CD4-positive, CD25-positive, alpha-beta regulatory T cell (primary cell): ENCODE results near the gene GTPBP8. TPM values are rescaled to one million over a fixed set of nuclear protein-coding genes. Genes with fewer than 3 reads are reported as not detected.
A peak's percentile ranks its signal among the peaks of the same experiment; 100 is the strongest.

Experiments
- ATAC-seq, 2 donors: fragments of 150-1000 bp; cut with Tn5 transposase; one replicate each; pipeline ENCODE4 v1.10.0; 2021; ENCODE audit warnings: low read depth in 2 of 2, moderate number of reproducible peaks in 2 of 2, moderate library complexity in 1 of 2
- DNase-seq, 3 donors: peaks; one replicate each; pipeline versions ENCODE4 v3.0.0 to v3.0.0-alpha.2; 2012 to 2022; ENCODE audit warnings: mixed read lengths in 1 of 3
- H3K27ac ChIP-seq: one replicate; pipeline ENCODE4 v1.7.0; 2013; ENCODE audit warnings: mild to moderate bottlenecking, low read length; ENCODE audit not compliant: insufficient read depth, poor library complexity, severe bottlenecking
- H3K27me3 ChIP-seq: one replicate; pipeline ENCODE4 v1.7.0; 2013; ENCODE audit warnings: low read length; ENCODE audit not compliant: control insufficient read depth, insufficient read depth
- H3K36me3 ChIP-seq: one replicate; pipeline ENCODE4 v1.7.0; 2013; ENCODE audit warnings: mild to moderate bottlenecking, low read length, moderate library complexity; ENCODE audit not compliant: control insufficient read depth, insufficient read depth
- H3K4me1 ChIP-seq: 2 replicates; pipeline ENCODE4 v1.7.0; 2013; ENCODE audit warnings: mild to moderate bottlenecking, low read length; ENCODE audit not compliant: insufficient read depth, control insufficient read depth, poor library complexity, severe bottlenecking
- H3K4me3 ChIP-seq: one replicate; pipeline ENCODE4 v1.7.0; 2013; ENCODE audit warnings: low read depth, mild to moderate bottlenecking, low read length, moderate library complexity
- H3K9me3 ChIP-seq, 2 experiments: 1 replicate in 1 of 2; 2 replicates in 1 of 2; pipeline ENCODE4 v1.7.0; 2013; ENCODE audit warnings: low read length in 2 of 2, mild to moderate bottlenecking in 1 of 2, moderate library complexity in 1 of 2; ENCODE audit not compliant: control insufficient read depth in 2 of 2
- H3K27ac Mint-ChIP-seq, 3 donors: one replicate each; pipeline ENCODE4 v1.8.0; 2020 to 2022; ENCODE audit warnings: mild to moderate bottlenecking in 3 of 3, mixed read lengths in 3 of 3, moderate library complexity in 2 of 3
- H3K27me3 Mint-ChIP-seq: one replicate; pipeline ENCODE4 v1.8.0; 2022; ENCODE audit warnings: mild to moderate bottlenecking, mixed read lengths
- H3K36me3 Mint-ChIP-seq: one replicate; pipeline ENCODE4 v1.8.0; 2020; ENCODE audit warnings: mixed read lengths
- H3K4me1 Mint-ChIP-seq, 4 donors: one replicate each; pipeline ENCODE4 v1.8.0; 2020 to 2022; ENCODE audit warnings: mixed read lengths in 4 of 4, mild to moderate bottlenecking in 1 of 4
- H3K4me3 Mint-ChIP-seq, 4 donors: one replicate each; pipeline ENCODE4 v1.8.0; 2020 to 2022; ENCODE audit warnings: mild to moderate bottlenecking in 4 of 4, mixed read lengths in 4 of 4, moderate library complexity in 3 of 4
- H3K9me3 Mint-ChIP-seq, 7 donors: one replicate each; pipeline ENCODE4 v1.8.0; 2020 to 2022; ENCODE audit warnings: mixed read lengths in 7 of 7, mild to moderate bottlenecking in 3 of 7, moderate library complexity in 2 of 7
- polyA plus RNA-seq, 4 donors: library from polyadenylated mRNA; unstranded; fragments of 300-500 nt; fragmentation: Illumina TruSeq; gene quantifications; one replicate each; pipeline ENCODE4 v1.2.3, GENCODE V29; 2021
- total RNA-seq: library from RNA; stranded (reverse); gene quantifications from one replicate; pipeline ENCODE4 v1.2.3, GENCODE V29; 2022

GTPBP8 gene
- total RNA-seq (17.0 TPM), polyA plus RNA-seq (10 to 100 TPM; 18.1 to 25.7 (median 21.1) TPM)

- peaks cover 27 to 72% (median 45%) of the 10 kb centered on the region in 4 donors for H3K4me1 Mint-ChIP-seq
- H3K4me3 ChIP-seq: peak within 1 kb of the TSS; percentile 96
- H3K27me3 ChIP-seq: no peaks in the 10 kb centered on the region
- H3K27me3 Mint-ChIP-seq: no peaks in the 10 kb centered on the region
- H3K27ac ChIP-seq: peak within 1 kb of the TSS; percentile 86
- H3K4me3 Mint-ChIP-seq: peak within 1 kb of the TSS; percentile 93 to 99 (median 96)
- H3K36me3 Mint-ChIP-seq: peaks cover 11% of the 10 kb centered on the region
- no peaks in the 10 kb centered on the region for H3K9me3 Mint-ChIP-seq
- H3K27ac Mint-ChIP-seq: peak within 1 kb of the TSS; percentile 94 to 97 (median 97)
- DNase-seq: peak; percentile 71 to 92 (median 75)
- ATAC-seq: peak; percentile 88
- peaks cover 18% of the 10 kb centered on the region for H3K4me1 ChIP-seq
- H3K36me3 ChIP-seq: peaks cover 8% of the 10 kb centered on the region
- H3K9me3 ChIP-seq: no peaks in the 10 kb centered on the region
Observed at GRCh38 chr3:112990672-112991602, at the start of gene GTPBP8. Gene GTPBP8 (plus strand): TSS chr3:112990984. CDS start chr3:112991000, 16 bp downstream.

DNA sequence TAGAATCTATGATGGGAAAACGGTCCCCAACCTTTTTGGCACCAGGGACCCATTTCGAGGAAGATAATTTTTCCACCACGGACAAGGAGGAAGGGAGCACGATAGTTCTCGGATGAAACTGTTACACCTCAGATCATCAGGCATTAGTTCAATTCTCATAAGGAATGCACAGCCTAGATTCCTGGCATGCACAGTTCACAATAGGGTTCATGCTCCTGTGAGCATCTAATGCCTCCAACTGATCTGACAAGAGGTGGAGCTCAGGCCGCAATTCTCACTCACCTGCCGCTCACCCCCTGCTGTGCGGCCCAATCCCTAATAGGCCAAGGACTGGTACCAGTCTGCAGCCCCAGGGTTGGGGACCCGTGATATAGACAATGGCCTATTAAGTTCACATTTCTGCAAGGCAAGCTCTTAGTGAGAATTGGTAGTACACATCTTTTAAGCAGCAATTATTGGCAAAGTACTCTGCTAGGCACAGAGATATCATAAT lies 42.4 kb upstream of the GTPBP8 start:
- no peaks in the 10 kb centered on the region for H3K27me3 ChIP-seq
- Mint-ChIP-seq H3K36me3 (peaks cover 4% of the 10 kb centered on the region), H3K27me3 (peaks cover 15% of the 10 kb centered on the region), H3K9me3 (peaks cover 0 to 18% (median under 1%) of the 10 kb centered on the region in 7 donors), H3K27ac (no peak overlapping the region), H3K4me3 (no peak overlapping the region), H3K4me1 (no peaks in the 10 kb centered on the region)
- no peak overlapping the region for H3K27ac ChIP-seq
- ATAC-seq (no peak), DNase-seq (no peak)
- no peak overlapping the region for H3K4me3 ChIP-seq
- no peaks in the 10 kb centered on the region for H3K4me1 ChIP-seq
- H3K9me3 ChIP-seq: peaks cover 4 to 5% of the 10 kb centered on the region in 2 experiments
- no peaks in the 10 kb centered on the region for H3K36me3 ChIP-seq

- H3K4me1 Mint-ChIP-seq: peaks cover 6 to 20% (median 13%) of the 10 kb centered on the region in 4 donors
- no peaks in the 10 kb centered on the region for H3K27me3 Mint-ChIP-seq
- H3K36me3 Mint-ChIP-seq: no peaks in the 10 kb centered on the region
- no peaks in the 10 kb centered on the region for H3K27me3 ChIP-seq
- DNase-seq (no peak), ATAC-seq (no peak)
- H3K9me3 ChIP-seq: peaks cover 3 to 9% of the 10 kb centered on the region in 2 experiments
- no peak overlapping the region for H3K27ac ChIP-seq
- peaks cover 0 to 13% (median 3%) of the 10 kb centered on the region in 7 donors for H3K9me3 Mint-ChIP-seq
- no peak overlapping the region for H3K27ac Mint-ChIP-seq
- no peak overlapping the region for H3K4me3 Mint-ChIP-seq
- H3K4me3 ChIP-seq: no peak overlapping the region
- H3K4me1 ChIP-seq: no peaks in the 10 kb centered on the region
- no peaks in the 10 kb centered on the region for H3K36me3 ChIP-seq
Observed at GRCh38 chr3:112956351-112956750, 34.4 kb upstream of the GTPBP8 start.

- peak in 1 of 2 donors; percentile 31 for ATAC-seq
- Histone ChIP-seq H3K4me3 (peak overlapping the region; percentile 63), H3K27ac (no peak overlapping the region), H3K27me3 (no peaks in the 10 kb centered on the region), H3K9me3 (peaks cover 8 to 26% of the 10 kb centered on the region in 2 experiments), H3K4me1 (no peaks in the 10 kb centered on the region), H3K36me3 (peaks cover 3% of the 10 kb centered on the region)
- no peak overlapping the region for H3K27ac Mint-ChIP-seq
- H3K4me1 Mint-ChIP-seq: peaks cover 6 to 20% (median 13%) of the 10 kb centered on the region in 4 donors
- no peak for DNase-seq
- H3K4me3 Mint-ChIP-seq: peak overlapping the region in 3 of 4 donors; percentile 52 to 64 (median 63)
- H3K27me3 Mint-ChIP-seq: peaks cover 6% of the 10 kb centered on the region
- H3K9me3 Mint-ChIP-seq: peaks cover 0 to 24% (median 4%) of the 10 kb centered on the region in 7 donors
- H3K36me3 Mint-ChIP-seq: peaks cover 7% of the 10 kb centered on the region
Observed at GRCh38 chr3:112958811-112959560, 31.8 kb upstream of the GTPBP8 start.

DNA sequence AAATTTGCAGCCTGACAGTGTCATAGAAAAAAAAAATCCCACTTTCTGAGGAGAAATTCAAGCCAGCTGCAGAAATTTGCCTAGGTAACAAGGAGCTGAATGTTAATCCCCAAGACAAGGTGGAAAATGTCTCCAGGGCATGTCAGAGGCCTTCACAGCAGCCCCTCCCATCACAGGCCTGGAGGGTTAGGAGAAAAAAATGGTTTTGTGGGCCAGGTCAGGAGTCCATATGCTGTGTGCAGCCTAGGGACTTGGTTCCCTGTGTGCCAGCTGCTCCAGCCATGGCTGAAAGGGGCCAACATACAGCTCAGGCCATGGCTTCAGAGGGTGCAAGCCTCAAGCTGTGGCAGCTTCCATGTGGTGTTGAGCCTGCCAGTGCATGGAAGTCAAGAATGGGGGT lies 27.1 kb upstream of the GTPBP8 start:
- H3K4me3 Mint-ChIP-seq: no peak overlapping the region

DNA sequence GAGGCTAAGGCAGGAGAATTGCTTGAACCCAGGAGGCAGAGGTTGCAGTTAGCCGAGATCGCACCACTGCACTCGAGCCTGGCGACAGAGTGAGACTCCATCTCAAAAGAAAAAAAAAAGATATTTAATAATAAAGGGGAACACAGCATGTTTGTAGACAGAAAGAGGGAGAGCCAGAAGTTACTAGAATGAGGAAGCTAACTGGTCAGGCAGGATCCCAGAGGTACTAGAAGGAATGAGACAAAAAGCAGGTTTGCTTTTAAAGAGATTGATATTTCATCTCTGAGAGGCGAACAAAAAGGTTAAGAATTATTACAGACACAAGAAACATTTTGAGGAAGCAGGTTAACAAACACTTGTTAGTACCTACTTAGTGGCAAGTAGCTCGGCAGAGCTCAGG lies 25.1 kb upstream of the GTPBP8 start:
- H3K27me3 ChIP-seq: no peaks in the 10 kb centered on the region
- H3K27ac ChIP-seq: no peak overlapping the region
- Mint-ChIP-seq H3K4me1 (peaks cover 11 to 19% (median 16%) of the 10 kb centered on the region in 4 donors), H3K27ac (no peak overlapping the region), H3K27me3 (peaks cover 6% of the 10 kb centered on the region), H3K36me3 (peaks cover 12% of the 10 kb centered on the region), H3K4me3 (no peak overlapping the region), H3K9me3 (peaks cover 2 to 18% (median 7%) of the 10 kb centered on the region in 7 donors)
- peaks cover 8% of the 10 kb centered on the region for H3K36me3 ChIP-seq
- no peak for DNase-seq
- no peak overlapping the region for H3K4me3 ChIP-seq
- no peaks in the 10 kb centered on the region for H3K4me1 ChIP-seq
- H3K9me3 ChIP-seq: peaks cover 7 to 17% of the 10 kb centered on the region in 2 experiments
- no peak for ATAC-seq

More for the DNA sequence above, 27.1 kb upstream of the GTPBP8 start:
- Histone ChIP-seq H3K4me3 (no peak overlapping the region), H3K36me3 (peaks cover 8% of the 10 kb centered on the region), H3K27ac (no peak overlapping the region), H3K4me1 (no peaks in the 10 kb centered on the region), H3K9me3 (peaks cover 7 to 17% of the 10 kb centered on the region in 2 experiments), H3K27me3 (no peaks in the 10 kb centered on the region)
- Mint-ChIP-seq H3K9me3 (peaks cover 2 to 18% (median 7%) of the 10 kb centered on the region in 7 donors), H3K4me1 (peaks cover 10 to 26% (median 21%) of the 10 kb centered on the region in 4 donors), H3K27ac (no peak overlapping the region), H3K36me3 (peaks cover 12% of the 10 kb centered on the region), H3K27me3 (peaks cover 6% of the 10 kb centered on the region)
- DNase-seq: no peak
- ATAC-seq: no peak

DNA sequence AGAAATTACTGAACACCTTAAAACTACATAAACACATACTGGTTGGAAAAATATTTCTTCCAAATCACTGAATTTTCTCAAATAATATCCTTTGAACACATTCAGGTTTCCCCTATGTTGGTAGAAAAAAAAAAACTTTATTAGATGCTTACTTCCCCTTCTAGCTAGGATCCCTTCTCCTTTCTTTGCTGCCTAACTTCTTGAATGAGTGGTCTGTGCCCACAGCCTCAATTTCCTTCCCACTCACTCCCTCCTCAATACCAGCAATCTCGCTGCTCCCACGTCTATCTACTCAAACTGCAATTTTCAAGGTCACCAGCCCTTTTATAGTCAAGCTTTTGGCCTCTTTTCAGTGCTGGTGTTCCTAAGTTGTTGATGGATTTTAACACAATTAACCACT lies 24.2 kb upstream of the GTPBP8 start:
- no peak overlapping the region for H3K27ac ChIP-seq
- Mint-ChIP-seq H3K27ac (peak overlapping the region in 1 of 3 donors; percentile 1), H3K36me3 (peaks cover 12% of the 10 kb centered on the region), H3K4me3 (peak overlapping the region in 2 of 4 donors; percentile 12 to 59), H3K27me3 (peaks cover 3% of the 10 kb centered on the region), H3K9me3 (peaks cover 2 to 18% (median 7%) of the 10 kb centered on the region in 7 donors), H3K4me1 (peaks cover 14 to 22% (median 21%) of the 10 kb centered on the region in 4 donors)
- no peaks in the 10 kb centered on the region for H3K27me3 ChIP-seq
- H3K9me3 ChIP-seq: peaks cover 7 to 17% of the 10 kb centered on the region in 2 experiments
- H3K36me3 ChIP-seq: peaks cover 8% of the 10 kb centered on the region
- H3K4me3 ChIP-seq: no peak overlapping the region
- H3K4me1 ChIP-seq: no peaks in the 10 kb centered on the region
- DNase-seq: no peak
- no peak for ATAC-seq
